GM18520 (cell line): ENCODE data around the gene TCP11L2.
"Not testable (repeated sequence)": the region's sequence is repeated elsewhere in the genome, so short reads cannot be mapped to it uniquely, and the experiment has no call there.

Experiments used
- ATAC-seq: cut with Tn5 transposase; IDR thresholded peaks from one replicate; pipeline ENCODE4 v1.9.1; 2021; ENCODE audit not compliant: unreplicated experiment

The TCP11L2 gene

DNA sequence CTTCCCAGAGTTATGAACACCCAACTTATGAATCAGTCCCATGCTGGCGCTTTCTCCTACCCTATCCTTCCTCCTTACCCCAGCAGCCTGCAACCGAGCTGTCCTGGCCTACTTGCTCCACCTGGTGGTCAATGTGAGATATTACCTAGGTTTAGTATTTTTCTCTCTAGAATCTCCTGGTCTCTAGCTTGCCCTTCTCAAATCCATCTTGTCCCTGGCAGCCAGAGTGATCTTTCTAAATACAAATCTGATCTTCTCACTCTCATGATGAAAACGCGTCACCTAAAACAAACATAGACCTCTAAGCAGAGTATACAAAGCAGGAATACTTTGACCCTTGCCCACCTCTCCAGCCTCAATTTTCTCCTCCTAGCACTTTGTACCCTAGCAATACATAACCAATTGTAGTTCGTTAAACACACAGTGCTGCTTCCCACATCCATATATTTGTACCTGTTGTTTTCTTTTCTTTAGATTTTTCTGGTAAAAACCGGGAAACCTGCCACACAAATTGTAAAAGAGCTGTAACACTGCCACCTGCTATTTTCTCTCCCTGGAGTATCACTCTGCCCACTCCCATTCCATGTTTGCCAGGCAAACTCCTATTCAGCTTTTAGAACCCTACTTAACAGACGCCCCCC is 20.0 kb upstream of the TCP11L2 start:
- no peak for ATAC-seq

DNA sequence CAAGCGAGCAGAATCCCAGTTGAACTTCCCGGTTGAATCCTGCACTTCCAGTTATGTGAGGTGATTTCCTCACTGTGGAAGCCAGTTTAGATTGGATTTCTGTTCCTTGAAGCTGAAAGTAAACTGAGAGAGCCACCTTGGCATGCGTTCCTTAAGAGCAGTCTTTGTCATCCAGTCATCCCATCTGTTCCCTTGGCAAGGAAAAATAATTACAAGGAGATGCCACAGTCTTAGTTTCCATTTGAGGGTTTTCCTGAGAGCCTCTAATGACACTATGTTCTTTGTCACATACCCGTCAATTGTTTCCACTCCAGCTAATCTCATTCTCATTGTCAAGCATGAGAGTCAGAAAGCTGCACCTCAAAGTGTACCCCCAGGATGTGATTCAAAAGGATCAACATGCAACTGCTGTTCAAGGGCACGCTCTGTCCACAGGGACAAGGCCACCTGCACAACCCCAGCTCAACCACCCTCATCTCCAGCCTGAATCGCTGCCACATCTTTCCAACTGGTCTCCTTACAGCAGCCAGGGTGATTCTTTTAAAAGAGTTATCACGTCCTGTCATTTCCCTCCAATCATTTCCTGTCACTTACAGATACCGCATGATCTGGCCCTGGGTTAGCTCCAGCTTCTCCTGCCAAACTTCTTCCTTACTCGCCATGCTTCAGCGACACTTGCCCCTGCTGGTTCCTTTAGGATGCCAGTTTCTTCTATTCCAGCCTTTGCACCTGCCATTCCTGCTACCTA is 18.0 kb upstream of the TCP11L2 start:
- no peak for ATAC-seq

DNA sequence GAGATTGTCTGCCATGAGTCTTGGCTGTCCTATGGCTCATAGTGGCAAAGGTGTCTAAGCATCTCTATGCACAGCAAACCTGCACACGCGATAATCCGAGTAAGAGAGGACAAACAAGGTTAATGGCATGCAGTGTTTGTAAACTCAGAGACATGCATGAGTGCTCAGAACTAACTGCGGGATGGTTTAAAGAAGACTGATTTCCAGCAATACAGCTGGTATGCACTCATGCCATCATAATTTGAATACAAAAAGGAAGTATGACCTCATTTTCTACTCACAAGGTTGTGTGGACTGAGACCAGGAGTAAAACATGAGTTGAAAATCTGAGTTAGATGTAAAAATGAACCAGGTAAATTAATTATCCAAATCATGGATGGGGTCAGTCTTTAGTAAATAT is 16.6 kb upstream of the TCP11L2 start:
- no peak for ATAC-seq

DNA sequence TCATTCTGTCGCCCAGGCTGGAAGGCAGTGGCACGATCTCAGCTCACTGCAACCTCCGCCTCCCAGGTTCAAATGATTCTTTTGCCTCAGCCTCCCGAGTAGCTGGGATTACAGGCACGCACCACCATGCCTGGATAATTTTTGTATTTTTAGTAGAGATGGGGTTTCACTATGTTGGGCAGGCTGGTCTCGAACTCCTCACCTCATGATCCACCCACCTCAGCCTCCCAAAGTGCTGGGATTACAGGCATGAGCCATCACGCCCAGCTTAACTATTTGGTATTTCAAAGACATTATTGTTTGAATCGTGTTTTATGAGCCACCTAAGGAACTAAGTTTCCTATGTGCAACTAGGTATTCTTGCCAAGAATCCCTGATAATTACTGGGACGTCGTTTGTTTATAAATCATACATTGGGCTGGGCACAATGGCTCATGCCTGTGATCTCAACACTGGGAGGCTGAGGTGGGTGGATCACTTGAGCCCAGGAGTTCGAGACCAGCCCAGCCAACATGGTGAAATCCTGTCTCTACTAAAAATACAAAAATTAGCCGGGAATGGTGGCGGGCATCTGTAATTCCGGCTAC is 15.9 kb upstream of the TCP11L2 start:
- not testable (repeated sequence) for ATAC-seq

DNA sequence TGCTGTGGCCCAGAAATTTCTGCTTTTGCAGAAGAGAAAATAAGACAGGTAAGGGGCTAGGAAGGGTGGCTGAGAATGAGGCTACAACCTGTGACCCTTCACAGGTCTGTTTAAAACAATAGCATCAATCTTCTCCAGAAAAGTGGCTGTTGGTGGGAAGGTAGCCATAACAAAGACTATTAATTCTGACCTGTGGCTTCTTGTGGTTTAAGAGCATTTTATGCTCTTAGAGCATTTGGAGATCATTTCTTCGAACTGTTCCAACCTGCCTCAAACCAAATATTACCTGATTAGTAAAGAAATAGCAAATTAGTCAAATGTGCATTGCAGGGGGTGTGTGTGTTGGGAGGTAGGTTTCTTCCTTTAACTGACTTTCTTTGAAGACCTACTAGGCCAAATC is 15.2 kb upstream of the TCP11L2 start:
- ATAC-seq: no peak

DNA sequence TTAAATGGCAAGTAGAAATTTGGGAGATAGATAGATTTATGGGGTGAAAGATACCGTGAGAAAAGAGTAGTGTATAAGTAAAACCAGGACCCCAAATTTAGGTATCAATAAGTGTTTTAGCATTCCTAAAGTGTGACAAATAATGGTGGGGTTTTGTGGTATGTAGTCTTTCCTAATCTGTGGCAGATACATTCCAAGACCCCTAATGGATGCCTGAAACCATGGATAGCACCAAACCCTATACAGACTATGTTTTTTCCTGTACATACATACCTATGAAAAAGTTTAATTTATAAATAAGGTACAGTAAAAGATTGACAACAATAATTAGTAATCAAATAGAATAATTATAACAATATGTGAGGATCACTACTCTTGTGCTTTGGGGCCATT is 14.4 kb upstream of the TCP11L2 start:
- no peak for ATAC-seq

DNA sequence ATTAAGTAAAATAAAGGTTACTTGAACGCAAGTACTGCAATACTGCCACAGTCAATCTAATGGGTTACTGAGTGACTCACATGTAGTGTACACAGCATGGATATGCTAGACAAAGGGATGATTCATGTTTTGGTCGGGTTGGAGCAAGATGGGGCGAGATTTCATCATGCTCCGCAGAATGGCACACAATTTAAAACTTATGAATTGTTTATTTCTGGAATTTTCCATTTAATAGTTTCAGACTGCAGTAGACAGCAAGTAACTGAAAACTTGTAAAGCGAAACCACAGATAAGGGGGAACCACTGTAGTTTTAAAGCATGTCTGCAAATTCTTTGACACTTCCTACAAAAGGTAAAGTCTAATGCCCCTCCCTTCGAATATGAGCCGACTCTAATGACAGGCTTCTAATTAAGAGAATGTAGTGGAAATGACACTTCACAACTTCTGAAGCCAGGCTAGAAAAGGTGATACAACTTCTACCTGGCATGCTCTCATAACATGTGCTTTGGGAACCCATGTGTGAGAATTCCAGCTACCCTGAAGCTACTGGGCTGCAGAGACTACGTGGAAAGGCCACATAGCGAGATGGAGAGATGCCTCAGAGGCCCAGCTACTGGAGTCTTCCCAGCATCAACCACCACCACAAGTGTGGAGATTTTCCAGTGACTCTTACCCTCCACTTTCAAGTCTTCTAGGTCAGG is 13.9 kb upstream of the TCP11L2 start:
- ATAC-seq: no peak

DNA sequence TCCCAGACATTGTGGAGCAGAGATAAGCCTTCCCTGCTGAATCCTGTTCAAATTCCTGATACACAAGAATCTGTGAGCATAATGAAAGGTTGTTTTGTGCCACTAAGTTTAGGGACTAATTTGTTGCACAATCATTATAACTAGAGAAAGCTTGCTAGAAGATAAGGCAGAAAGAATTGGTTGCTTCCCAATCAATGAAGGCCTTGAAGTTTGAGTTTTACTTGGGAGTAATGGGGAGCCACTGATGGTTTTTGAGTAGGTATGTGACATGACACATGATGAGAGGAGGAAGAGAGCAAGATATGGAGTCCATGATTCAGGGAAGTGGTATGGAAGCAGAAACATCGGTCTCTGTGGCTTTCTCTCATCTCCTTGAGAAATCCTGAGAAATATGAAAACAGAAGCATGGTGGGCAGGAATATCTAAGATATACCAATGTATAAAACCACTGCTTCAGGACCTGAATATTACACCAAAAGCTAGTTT is 13.3 kb upstream of the TCP11L2 start:
- ATAC-seq: no peak

DNA sequence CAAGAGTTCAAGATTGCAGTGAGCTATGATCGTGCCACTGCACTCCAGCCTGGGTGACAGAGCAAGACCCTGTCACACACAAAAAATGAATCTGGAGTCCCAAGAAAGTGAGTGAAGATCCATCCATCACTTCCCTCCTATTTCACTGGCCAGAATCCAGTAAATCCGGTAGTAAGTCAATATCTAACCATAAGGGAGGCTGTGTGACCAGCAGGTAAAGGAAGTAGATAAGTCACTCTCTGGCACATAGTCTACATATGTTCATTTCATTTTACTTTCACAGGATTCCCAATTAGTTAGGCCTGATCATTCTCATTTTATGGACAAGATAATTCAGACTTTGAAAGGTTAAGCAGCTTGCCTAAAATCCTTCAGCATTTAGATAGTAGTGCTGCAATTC is 11.9 kb upstream of the TCP11L2 start:
- ATAC-seq: no peak

DNA sequence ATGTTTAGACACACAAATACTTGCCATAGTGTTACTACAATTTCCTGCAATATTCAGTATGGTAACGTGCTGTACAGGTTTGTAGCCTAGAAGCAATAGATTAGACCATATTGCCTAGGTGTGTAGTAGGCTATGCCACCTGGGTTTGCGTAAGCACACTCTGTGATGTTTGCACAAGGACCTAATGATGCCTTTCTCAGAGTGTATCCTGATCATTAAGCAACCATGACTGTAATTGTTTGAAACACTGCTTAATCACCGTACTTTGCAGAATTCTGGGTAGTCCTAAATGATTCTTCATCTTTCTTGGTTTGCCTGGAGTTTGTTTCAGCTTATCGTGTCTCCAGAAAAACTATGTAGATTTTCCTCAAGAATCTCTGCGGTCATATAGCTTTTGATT is 11.2 kb upstream of the TCP11L2 start:
- no peak for ATAC-seq

DNA sequence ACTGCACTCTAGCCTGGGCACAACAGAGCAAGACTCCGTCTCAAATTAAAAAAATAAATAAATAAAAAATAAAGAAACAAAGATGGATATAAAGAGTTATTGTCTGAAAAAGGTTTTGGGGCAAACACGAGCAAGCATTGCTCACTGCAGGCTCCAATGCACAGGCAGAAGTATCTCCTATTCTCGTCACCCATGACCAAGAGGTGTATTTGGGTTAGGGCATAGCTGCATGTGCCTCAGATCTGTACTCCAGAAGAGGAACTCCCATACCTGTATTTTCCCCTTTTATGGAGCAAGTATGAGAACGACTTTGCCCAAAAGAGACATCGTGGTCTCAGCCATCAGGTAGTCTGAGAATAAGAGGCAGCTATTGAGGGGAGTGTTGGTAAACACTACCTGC is 10.2 kb upstream of the TCP11L2 start:
- no peak for ATAC-seq

DNA sequence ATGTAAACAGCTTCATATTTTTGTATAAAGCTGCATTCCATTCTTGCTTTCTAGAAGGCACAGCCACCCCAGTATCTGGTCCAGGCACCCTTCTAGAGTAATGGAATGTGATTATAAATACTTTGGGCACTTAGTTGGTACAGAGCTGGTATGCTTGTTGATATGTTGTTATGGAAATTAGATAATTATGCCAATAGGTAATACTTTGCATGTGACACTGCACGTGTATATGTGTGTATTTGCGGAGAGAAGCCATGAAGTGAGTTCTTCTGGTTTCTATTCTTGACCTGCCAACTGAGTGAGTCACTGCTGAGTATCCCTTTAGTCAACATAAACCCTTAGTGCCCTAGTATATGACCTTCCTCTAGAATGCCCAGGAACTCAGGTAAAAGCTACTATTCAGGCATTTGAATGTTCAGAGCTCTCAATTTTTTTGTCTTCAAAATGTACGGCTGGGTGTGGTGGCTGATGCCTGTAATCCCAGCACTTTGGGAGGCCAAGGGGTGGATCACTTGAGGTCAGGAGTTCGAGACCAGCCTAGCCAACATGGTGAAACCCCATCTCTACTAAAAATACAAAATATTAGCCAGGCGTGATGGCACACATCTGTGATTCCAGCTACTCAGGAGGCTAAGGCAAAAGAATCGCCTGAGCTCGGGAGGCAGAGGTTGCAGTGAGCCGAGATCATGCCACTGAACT is 6.2 kb upstream of the TCP11L2 start:
- no peak for ATAC-seq

DNA sequence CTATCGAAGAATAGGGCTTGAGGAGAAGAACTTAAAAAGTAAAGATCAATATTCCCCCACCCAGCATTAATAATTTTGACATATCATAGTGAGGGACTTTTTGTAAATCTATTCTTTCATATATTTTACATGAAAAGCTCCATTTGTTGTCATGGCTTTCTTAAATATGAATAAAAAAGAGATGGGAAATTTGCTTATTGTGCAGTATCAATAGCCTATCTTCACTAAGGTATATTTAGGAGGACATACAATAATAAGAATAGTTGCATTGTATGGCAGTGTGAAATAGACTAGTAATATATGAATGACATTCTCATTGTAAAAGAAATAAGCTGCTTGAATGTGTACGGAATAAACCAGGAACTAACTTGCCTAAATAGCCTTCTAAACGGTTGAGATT is 5.5 kb upstream of the TCP11L2 start:
- no peak for ATAC-seq

DNA sequence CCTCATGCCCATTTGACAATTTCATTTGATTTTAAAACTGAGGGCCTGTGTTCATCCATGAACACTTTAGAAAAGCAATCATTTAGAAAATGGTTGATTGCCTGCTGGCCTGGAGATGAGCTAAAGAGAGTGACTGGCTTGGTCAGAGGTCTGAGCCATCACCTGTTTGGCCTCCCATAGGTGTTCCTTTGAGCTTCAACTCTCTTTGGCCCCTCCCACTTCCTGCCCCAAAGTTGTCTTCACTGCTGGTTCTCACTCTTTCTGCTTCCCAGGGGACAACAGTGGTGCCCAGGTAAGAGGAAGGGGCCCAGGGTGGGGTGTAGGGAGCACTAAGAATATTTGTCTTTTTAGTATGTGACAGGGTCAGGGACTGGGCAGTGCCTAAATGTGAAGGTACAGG is 4.9 kb upstream of the TCP11L2 start:
- no peak for ATAC-seq

DNA sequence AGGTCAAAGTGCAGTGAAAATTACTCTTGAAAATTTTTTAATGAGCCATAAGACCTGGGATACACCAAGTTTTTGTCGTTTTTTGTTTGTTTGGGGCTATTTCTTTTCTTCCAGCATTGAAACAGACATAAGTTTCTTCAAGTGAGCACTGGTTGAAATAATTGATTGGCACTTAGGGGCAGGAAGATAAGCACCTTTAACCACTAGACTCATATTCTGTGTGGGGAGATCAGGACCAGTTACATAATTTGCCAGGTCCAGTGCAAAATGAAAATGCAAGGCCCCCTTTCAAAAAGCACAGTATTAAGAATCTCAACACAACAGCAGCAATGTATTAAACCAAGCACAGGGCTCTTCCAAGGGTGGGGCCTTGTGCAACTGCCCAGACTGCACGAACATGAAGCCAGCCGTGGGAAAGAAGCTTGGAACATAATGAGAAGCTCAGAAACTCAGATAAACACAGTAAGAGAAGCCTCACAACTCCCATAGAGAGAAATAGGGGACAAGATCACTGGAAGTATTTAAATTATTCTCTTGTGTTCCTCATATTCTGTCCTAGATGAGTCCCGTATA is 3.2 kb upstream of the TCP11L2 start:
- no peak for ATAC-seq

DNA sequence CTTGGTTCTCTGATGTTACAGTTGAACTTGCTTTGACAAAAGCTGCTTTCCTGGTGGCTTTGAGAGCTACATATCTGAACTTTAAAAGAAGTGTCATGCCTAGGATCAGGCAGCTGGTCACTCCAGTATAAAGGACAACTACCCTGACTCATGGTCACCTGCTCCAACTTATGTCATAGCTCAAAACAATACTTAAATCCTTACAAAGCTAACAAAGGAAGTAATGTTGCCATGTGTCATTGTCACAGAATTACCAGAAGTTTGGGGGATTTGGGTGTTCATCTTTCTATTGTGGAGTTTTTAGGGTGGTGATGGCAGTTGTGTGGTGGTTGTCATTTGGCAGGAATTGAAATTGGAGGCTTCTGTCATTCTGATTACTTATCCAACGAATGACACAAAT is 1.8 kb upstream of the TCP11L2 start:
- ATAC-seq: no peak

DNA sequence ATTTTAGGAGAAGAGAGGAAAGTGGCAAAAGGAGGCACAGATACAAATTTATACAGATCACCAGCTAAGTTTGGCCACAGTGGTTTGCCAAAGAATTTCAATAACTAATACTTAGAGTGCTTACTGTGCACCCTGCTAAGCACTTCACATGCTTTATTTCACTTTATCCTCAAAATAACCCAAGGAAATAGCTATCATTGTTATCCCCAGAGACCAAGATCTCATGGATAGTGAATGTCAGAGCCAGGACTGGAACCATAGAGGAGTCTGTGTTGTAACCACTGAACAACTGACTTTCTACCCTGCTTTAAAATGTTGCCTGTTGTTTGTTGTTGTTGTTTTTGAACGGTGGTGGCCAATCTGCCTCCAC is 1.3 kb upstream of the TCP11L2 start:
- no peak for ATAC-seq

DNA sequence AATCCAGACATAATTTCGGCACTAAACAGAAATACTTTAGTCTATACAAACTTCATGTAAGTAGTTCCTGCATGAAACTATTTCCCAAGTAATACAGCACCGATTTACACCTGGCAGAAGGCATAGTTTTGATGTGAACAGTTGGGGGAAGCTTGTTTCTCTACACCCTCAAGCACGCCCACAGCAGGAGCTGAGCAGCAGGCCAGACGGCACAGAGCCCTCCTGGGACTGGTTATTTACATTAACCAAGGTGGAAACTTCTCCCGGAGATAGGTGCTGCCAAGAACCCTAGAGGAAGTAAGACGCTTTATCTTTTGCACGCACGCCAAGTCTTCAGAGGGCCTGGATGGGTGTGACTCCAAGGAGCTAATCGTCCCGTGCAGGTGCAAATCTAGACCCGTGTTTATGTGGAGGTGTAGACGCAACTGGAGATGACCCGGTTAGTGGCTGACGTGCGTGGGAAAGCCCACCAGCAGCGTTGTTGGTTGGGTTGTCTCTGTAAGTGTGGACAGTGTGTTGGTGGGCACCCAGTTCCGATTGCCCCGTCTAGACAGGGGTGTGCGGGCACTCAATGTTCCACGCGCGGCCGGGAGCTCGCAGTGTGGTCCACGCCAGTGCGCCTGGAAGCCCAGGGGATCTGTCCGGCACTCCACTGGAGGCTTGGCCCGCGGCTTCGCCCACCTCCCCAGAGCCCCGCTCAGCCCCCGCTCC is 767 bp upstream of the TCP11L2 start:
- ATAC-seq: peak; percentile 32

DNA sequence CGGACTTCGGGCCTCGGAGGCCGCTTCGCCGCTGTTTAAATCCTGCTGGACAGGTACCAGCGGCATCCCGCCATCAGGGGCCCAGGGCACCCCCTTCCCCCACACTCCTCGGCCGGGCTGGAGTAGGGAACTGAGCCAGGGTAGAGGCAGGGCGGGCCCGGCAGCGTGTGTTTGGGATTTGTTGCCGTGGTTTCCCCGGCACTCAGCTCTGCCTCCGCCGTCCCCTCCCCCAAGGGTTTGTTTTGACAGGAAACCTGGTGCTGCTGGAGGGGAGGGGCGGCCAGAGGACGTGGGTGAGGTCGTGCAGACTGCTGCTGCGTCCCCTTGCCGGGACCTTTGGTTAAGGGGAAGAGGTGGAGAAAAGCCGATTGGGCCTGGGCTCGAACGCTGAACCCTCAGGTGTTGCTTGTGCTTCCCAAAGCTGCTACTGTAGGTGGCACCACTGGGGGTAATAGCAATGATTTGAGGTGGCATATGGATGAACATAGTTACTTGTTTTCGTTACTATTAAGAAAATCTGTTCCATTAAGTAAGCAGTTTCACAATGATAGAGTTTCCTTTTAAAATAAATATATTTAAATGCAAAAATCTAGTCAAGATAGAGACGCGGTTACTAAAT is 778 bp downstream of the TCP11L2 start:
- ATAC-seq: no peak

DNA sequence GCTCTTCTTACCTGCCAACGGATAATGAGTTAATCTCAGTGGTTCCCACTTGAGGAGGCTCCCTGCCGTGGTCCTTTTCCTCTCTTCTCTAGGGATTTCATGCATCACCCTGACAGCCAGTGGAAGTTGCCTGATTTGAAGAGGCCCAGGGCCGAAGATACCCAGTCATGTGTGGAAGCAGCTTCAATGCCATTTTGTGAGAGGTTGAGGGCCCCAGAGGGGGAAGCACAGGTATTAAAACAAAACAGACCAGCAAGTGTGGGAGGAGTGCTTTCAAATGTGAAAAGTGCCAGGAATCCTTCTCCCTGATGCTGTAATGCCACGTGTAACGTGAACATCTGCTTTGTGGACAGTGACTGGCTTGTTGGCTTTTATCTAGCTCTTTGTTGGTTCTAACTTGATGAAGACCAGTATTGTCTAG is 1.5 kb downstream of the TCP11L2 start:
- ATAC-seq: no peak
